GM12878 (cell line): ENCODE measurements around the gene SF3A1.

Source experiments
- ATF3 ChIP-seq: IDR thresholded peaks from 2 replicates; pipeline ENCODE4 v1.6.1; 2011; ENCODE audit warnings: low read depth, mild to moderate bottlenecking, low read length, moderate library complexity, borderline replicate concordance; ENCODE audit errors: extremely low read depth
- BCL11A ChIP-seq: IDR thresholded peaks from 2 replicates; pipeline ENCODE4 v1.6.1; 2011; ENCODE audit warnings: low read depth, low read length
- CHD2 ChIP-seq: IDR thresholded peaks from 2 replicates; pipeline ENCODE4 v1.6.1; 2011; ENCODE audit warnings: low read depth, low read length, improper control_type of control experiment, borderline replicate concordance
- CHD4 ChIP-seq: fragments of 200-600 bp; sonication (generic); IDR thresholded peaks from 2 replicates; pipeline ENCODE4 v1.6.1; 2016; ENCODE audit warnings: mild to moderate bottlenecking
- CTCF ChIP-seq, 3 experiments: IDR thresholded peaks in 2 of 3; conservative IDR thresholded peaks in 1 of 3; 2 replicates each; pipeline ENCODE4 v1.5.1; 2011; ENCODE audit warnings: low read depth in 3 of 3, low read length in 3 of 3, mild to moderate bottlenecking in 3 of 3, control low read depth in 2 of 3, moderate library complexity in 2 of 3, inconsistent platforms in 1 of 3, mixed read lengths in 1 of 3; ENCODE audit not compliant: control insufficient read depth in 2 of 3, insufficient read depth in 1 of 3; ENCODE audit errors: extremely low read depth in 1 of 3
- EGR1 ChIP-seq, 2 experiments: IDR thresholded peaks; 1 replicate in 1 of 2; 2 replicates in 1 of 2; pipeline ENCODE4 v1.6.1; 2011 to 2012; ENCODE audit warnings: low read depth in 2 of 2, low read length in 2 of 2, borderline replicate concordance in 1 of 2, mild to moderate bottlenecking in 1 of 2, moderate library complexity in 1 of 2
- MTA3 ChIP-seq: IDR thresholded peaks from 2 replicates; pipeline ENCODE4 v1.6.1; 2012; ENCODE audit warnings: low read length, inconsistent platforms, borderline replicate concordance
- NFYB ChIP-seq: IDR thresholded peaks from 2 replicates; pipeline ENCODE4 v1.6.1; 2011; ENCODE audit warnings: low read depth, mild to moderate bottlenecking, low read length, improper control_type of control experiment, moderate library complexity; ENCODE audit not compliant: insufficient read depth
- RAD21 ChIP-seq: IDR thresholded peaks from 2 replicates; pipeline ENCODE4 v1.6.1; 2011; ENCODE audit warnings: mild to moderate bottlenecking, low read depth, low read length, moderate library complexity; ENCODE audit not compliant: insufficient read depth
- YY1 ChIP-seq: IDR thresholded peaks from 2 replicates; pipeline ENCODE4 v1.6.1; 2011; ENCODE audit warnings: low read depth, mild to moderate bottlenecking, low read length
- ZBTB40 ChIP-seq: fragments of 450-650 bp; IDR thresholded peaks from 2 replicates; pipeline ENCODE4 v1.6.1; 2016; ENCODE audit warnings: mild to moderate bottlenecking, moderate library complexity, borderline replicate concordance

- TF ChIP-seq NFYB (no peak), CTCF (IDR thresholded peaks at IDR 0.05 in 2 of 3, conservative IDR thresholded peaks at IDR 0.05 in 1 of 3; ENCODE audit: control insufficient read depth in 2 of 3, extremely low read depth in 1 of 3, insufficient read depth in 1 of 3, low read depth in 3 of 3, low read length in 3 of 3) (no peak), CHD2 (no peak), ATF3 (no peak), YY1 (no peak), CHD4 (no peak), BCL11A (no peak), EGR1 (IDR thresholded peaks at IDR 0.05; ENCODE audit: borderline replicate concordance in 1 of 2, low read depth in 2 of 2, low read length in 2 of 2) (no peak), ZBTB40 (no peak), MTA3 (no peak), RAD21 (no peak)
Measured at GRCh38 chr22:30320021-30320556, 36.6 kb downstream of the SF3A1 start.
